Panc1 (cell line): Measurements from ENCODE around the gene PARP16.

Experiments
- POLR2AphosphoS5 ChIP-seq: IDR thresholded peaks from 2 replicates; pipeline ENCODE4 v1.6.1; 2012; ENCODE audit warnings: mild to moderate bottlenecking, low read depth, low read length, moderate library complexity
- TF ChIP-seq, protein P1 (sequence below): fragments of 450-650 bp; IDR thresholded peaks from 2 replicates; pipeline ENCODE4 v1.5.1; 2017; ENCODE audit warnings: mild to moderate bottlenecking

GRCh38 chr15:65211482-65211982, 75.2 kb downstream of the PARP16 start:
- TF ChIP-seq, protein P1, sequence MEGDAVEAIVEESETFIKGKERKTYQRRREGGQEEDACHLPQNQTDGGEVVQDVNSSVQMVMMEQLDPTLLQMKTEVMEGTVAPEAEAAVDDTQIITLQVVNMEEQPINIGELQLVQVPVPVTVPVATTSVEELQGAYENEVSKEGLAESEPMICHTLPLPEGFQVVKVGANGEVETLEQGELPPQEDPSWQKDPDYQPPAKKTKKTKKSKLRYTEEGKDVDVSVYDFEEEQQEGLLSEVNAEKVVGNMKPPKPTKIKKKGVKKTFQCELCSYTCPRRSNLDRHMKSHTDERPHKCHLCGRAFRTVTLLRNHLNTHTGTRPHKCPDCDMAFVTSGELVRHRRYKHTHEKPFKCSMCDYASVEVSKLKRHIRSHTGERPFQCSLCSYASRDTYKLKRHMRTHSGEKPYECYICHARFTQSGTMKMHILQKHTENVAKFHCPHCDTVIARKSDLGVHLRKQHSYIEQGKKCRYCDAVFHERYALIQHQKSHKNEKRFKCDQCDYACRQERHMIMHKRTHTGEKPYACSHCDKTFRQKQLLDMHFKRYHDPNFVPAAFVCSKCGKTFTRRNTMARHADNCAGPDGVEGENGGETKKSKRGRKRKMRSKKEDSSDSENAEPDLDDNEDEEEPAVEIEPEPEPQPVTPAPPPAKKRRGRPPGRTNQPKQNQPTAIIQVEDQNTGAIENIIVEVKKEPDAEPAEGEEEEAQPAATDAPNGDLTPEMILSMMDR = no peak
- TF ChIP-seq POLR2AphosphoS5 = no peak
